Erythroblast (primary cell): ENCODE measurements around the gene GABBR2.

Experiments
- DNase-seq, 2 experiments: peaks; one replicate each; lab custom pipeline; 2025; lab: John Stamatoyannopoulos, UW
- GATA1 ChIP-seq: IDR thresholded peaks from 2 replicates; pipeline ENCODE4 v1.6.1; 2011; ENCODE audit warnings: low read depth, mild to moderate bottlenecking, control low read depth, low read length, moderate library complexity
- POLR2A ChIP-seq: IDR thresholded peaks from 2 replicates; pipeline ENCODE4 v1.6.1; 2011; ENCODE audit warnings: mild to moderate bottlenecking, low read length

The GABBR2 gene

GRCh38 chr9:98380065-98380681, 328.6 kb downstream of the GABBR2 start:
- no peak for TF ChIP-seq GATA1
- DNase-seq: no peak

- DNase-seq: no peak
Observed at GRCh38 chr9:98379572-98379971, 329.2 kb downstream of the GABBR2 start.

GRCh38 chr9:98378794-98379193, 329.9 kb downstream of the GABBR2 start:
- TF ChIP-seq POLR2A (no peak), GATA1 (no peak)
- no peak for DNase-seq

More at GRCh38 chr9:98379572-98379971, 329.2 kb downstream of the GABBR2 start:
- no peak for TF ChIP-seq POLR2A
- no peak for TF ChIP-seq GATA1

GRCh38 chr9:98378206-98378780, 330.4 kb downstream of the GABBR2 start:
- DNase-seq: no peak
- no peak for TF ChIP-seq GATA1
- TF ChIP-seq POLR2A: no peak

GRCh38 chr9:98375138-98375726, 333.5 kb downstream of the GABBR2 start:
- no peak for DNase-seq
- TF ChIP-seq GATA1: no peak
- no peak for TF ChIP-seq POLR2A

GRCh38 chr9:98374385-98375051, 334.2 kb downstream of the GABBR2 start:
- DNase-seq: peak; percentile 19 to 23
- no peak for TF ChIP-seq GATA1
- TF ChIP-seq POLR2A: no peak

GRCh38 chr9:98373609-98374008, 335.1 kb downstream of the GABBR2 start:
- no peak for DNase-seq
- TF ChIP-seq GATA1 (no peak), POLR2A (no peak)

- TF ChIP-seq GATA1: no peak
- no peak for TF ChIP-seq POLR2A
- no peak for DNase-seq
Observed at GRCh38 chr9:98372077-98372836, 336.5 kb downstream of the GABBR2 start.

GRCh38 chr9:98370976-98371315, 337.8 kb downstream of the GABBR2 start:
- TF ChIP-seq GATA1 (no peak), POLR2A (no peak)
- no peak for DNase-seq

- TF ChIP-seq GATA1: no peak
- TF ChIP-seq POLR2A: no peak
Observed at GRCh38 chr9:98370300-98370975, 338.3 kb downstream of the GABBR2 start.

GRCh38 chr9:98369896-98370295, 338.8 kb downstream of the GABBR2 start:
- TF ChIP-seq POLR2A (no peak), GATA1 (no peak)
- DNase-seq: no peak

More at GRCh38 chr9:98370300-98370975, 338.3 kb downstream of the GABBR2 start:
- DNase-seq: no peak

GRCh38 chr9:98369471-98369870, 339.3 kb downstream of the GABBR2 start:
- no peak for TF ChIP-seq POLR2A
- DNase-seq: no peak

- no peak for TF ChIP-seq POLR2A
- no peak for TF ChIP-seq GATA1
- no peak for DNase-seq
Observed at GRCh38 chr9:98369066-98369425, 339.7 kb downstream of the GABBR2 start.
